Loucy (cell line): ENCODE results near the gene SORBS1.

ENCODE experiments used
- H2AFZ ChIP-seq: fragments of 200-600 bp; sonication (generic); 2 replicates; pipeline ENCODE4 v1.6.0; 2016; ENCODE audit warnings: antibody characterized with exemption, mild to moderate bottlenecking, low read length, moderate library complexity
- H3F3A ChIP-seq: fragments of 200-600 bp; 2 replicates; pipeline ENCODE4 v1.6.0; 2016; ENCODE audit warnings: antibody characterized with exemption, low read depth, mild to moderate bottlenecking
- H3K27me3 ChIP-seq: fragments of 200-600 bp; sonication (generic); 2 replicates; pipeline ENCODE4 v1.6.1; 2014; ENCODE audit warnings: low read length, mild to moderate bottlenecking; ENCODE audit not compliant: insufficient read depth, poor library complexity, severe bottlenecking
- H3K36me3 ChIP-seq: fragments of 200-600 bp; sonication (generic); 2 replicates; pipeline ENCODE4 v1.6.1; 2016; ENCODE audit warnings: low read length; ENCODE audit not compliant: insufficient read depth
- H3K4me1 ChIP-seq: fragments of 200-600 bp; sonication (generic); 2 replicates; pipeline ENCODE4 v1.5.1; 2014; ENCODE audit warnings: low read length, mild to moderate bottlenecking; ENCODE audit not compliant: insufficient read depth, poor library complexity, severe bottlenecking
- H3K4me2 ChIP-seq: fragments of 200-600 bp; sonication (generic); 2 replicates; pipeline ENCODE4 v1.6.0; 2014; ENCODE audit warnings: antibody characterized with exemption, low read length, low read depth, mild to moderate bottlenecking; ENCODE audit not compliant: poor library complexity, severe bottlenecking
- H3K4me3 ChIP-seq: fragments of 200-600 bp; sonication (generic); 2 replicates; pipeline ENCODE4 v1.5.1; 2014; ENCODE audit warnings: low read length, mild to moderate bottlenecking, mixed read lengths; ENCODE audit not compliant: poor library complexity, severe bottlenecking
- H3K79me2 ChIP-seq: fragments of 200-600 bp; sonication (generic); 2 replicates; pipeline ENCODE4 v1.6.1; 2014; ENCODE audit warnings: low read length; ENCODE audit not compliant: insufficient read depth
- H3K9ac ChIP-seq: fragments of 200-600 bp; sonication (generic); 2 replicates; pipeline ENCODE4 v1.6.0; 2014; ENCODE audit warnings: mild to moderate bottlenecking, low read depth, low read length, moderate library complexity; ENCODE audit not compliant: poor library complexity, severe bottlenecking
- H3K9me2 ChIP-seq: fragments of 200-600 bp; sonication (generic); replicated peaks from 2 replicates; pipeline ENCODE4 v1.6.1; 2016; ENCODE audit warnings: low read depth, low read length, mixed read lengths
- H3K9me3 ChIP-seq: fragments of 200-600 bp; sonication (generic); 2 replicates; pipeline ENCODE4 v1.6.1; 2014; ENCODE audit warnings: mild to moderate bottlenecking, antibody characterized with exemption, low read length, low read depth; ENCODE audit not compliant: insufficient read depth
- H4K20me1 ChIP-seq: fragments of 200-600 bp; sonication (generic); 2 replicates; pipeline ENCODE4 v1.6.0; 2014; ENCODE audit warnings: antibody characterized with exemption, low read length, mild to moderate bottlenecking; ENCODE audit not compliant: insufficient read depth, poor library complexity, severe bottlenecking
- EZH2phosphoT487 ChIP-seq: fragments of 200-600 bp; IDR thresholded peaks from 2 replicates; pipeline ENCODE4 v1.6.1; 2018; ENCODE audit warnings: antibody characterized with exemption, mild to moderate bottlenecking, moderate library complexity, borderline replicate concordance
- TF ChIP-seq, protein P1 (sequence below): fragments of 200-600 bp; sonication (generic); conservative IDR thresholded peaks from 2 replicates; pipeline ENCODE4 v1.5.1; 2014; ENCODE audit warnings: mild to moderate bottlenecking, antibody characterized with exemption, low read length

SORBS1 gene

GRCh38 chr10:95500097-95500496 is 61.1 kb downstream of the SORBS1 start:
- H3F3A ChIP-seq: no peaks in the 10 kb centered on the region
- no peak overlapping the region for H3K9ac ChIP-seq
- H3K4me3 ChIP-seq: no peak overlapping the region
- H3K4me2 ChIP-seq: no peak overlapping the region
- H3K36me3 ChIP-seq: no peaks in the 10 kb centered on the region
- H3K4me1 ChIP-seq: peaks cover 2% of the 10 kb centered on the region
- no peaks in the 10 kb centered on the region for H4K20me1 ChIP-seq
- no peaks in the 10 kb centered on the region for H3K9me2 ChIP-seq
- TF ChIP-seq, protein P1, sequence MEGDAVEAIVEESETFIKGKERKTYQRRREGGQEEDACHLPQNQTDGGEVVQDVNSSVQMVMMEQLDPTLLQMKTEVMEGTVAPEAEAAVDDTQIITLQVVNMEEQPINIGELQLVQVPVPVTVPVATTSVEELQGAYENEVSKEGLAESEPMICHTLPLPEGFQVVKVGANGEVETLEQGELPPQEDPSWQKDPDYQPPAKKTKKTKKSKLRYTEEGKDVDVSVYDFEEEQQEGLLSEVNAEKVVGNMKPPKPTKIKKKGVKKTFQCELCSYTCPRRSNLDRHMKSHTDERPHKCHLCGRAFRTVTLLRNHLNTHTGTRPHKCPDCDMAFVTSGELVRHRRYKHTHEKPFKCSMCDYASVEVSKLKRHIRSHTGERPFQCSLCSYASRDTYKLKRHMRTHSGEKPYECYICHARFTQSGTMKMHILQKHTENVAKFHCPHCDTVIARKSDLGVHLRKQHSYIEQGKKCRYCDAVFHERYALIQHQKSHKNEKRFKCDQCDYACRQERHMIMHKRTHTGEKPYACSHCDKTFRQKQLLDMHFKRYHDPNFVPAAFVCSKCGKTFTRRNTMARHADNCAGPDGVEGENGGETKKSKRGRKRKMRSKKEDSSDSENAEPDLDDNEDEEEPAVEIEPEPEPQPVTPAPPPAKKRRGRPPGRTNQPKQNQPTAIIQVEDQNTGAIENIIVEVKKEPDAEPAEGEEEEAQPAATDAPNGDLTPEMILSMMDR: no peak
- TF ChIP-seq EZH2phosphoT487: no peak
- H2AFZ ChIP-seq: no peak overlapping the region
- H3K79me2 ChIP-seq: no peaks in the 10 kb centered on the region
- no peaks in the 10 kb centered on the region for H3K9me3 ChIP-seq
- H3K27me3 ChIP-seq: no peaks in the 10 kb centered on the region

- H3K9me2 ChIP-seq: no peaks in the 10 kb centered on the region
- H3K4me1 ChIP-seq: peaks cover 2% of the 10 kb centered on the region
- H4K20me1 ChIP-seq: no peaks in the 10 kb centered on the region
- H3K36me3 ChIP-seq: no peaks in the 10 kb centered on the region
- no peak overlapping the region for H3K4me2 ChIP-seq
- H3K27me3 ChIP-seq: no peaks in the 10 kb centered on the region
- no peaks in the 10 kb centered on the region for H3F3A ChIP-seq
- no peak overlapping the region for H3K9ac ChIP-seq
- no peak overlapping the region for H3K4me3 ChIP-seq
- H3K79me2 ChIP-seq: no peaks in the 10 kb centered on the region
- H3K9me3 ChIP-seq: no peaks in the 10 kb centered on the region
- no peak overlapping the region for H2AFZ ChIP-seq
- no peak for TF ChIP-seq EZH2phosphoT487
These were observed 61.6 kb downstream of the SORBS1 start for GRCh38 chr10:95499482-95499989.

DNA sequence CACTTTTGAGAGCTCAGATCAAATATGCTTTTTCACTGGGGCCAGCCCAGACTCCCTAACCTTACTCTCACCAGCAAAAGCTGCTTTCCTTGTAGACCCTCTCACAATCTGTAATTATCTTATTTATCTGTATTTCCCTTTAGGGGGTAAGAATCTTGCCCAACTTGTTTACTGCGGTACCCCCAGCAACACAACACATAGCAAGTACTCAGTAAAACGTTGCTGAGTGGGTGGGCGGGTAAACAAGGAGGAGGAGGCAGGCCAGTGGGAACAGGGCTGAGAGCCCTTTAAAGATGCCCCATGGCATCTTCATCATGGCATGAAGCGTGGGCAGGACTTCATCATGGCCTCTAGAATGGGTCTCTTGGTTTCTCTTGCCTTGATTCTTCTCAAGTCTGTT is 64.2 kb downstream of the SORBS1 start:
- no peaks in the 10 kb centered on the region for H4K20me1 ChIP-seq
- H3K9me2 ChIP-seq: no peaks in the 10 kb centered on the region
- no peaks in the 10 kb centered on the region for H3F3A ChIP-seq
- H3K36me3 ChIP-seq: no peaks in the 10 kb centered on the region
- H3K27me3 ChIP-seq: no peaks in the 10 kb centered on the region
- H3K4me2 ChIP-seq: no peak overlapping the region
- H3K4me3 ChIP-seq: no peak overlapping the region
- peaks cover 2% of the 10 kb centered on the region for H3K4me1 ChIP-seq
- H3K79me2 ChIP-seq: no peaks in the 10 kb centered on the region
- H3K9ac ChIP-seq: no peak overlapping the region
- H3K9me3 ChIP-seq: no peaks in the 10 kb centered on the region
- TF ChIP-seq EZH2phosphoT487: no peak
- TF ChIP-seq, protein P1: no peak
- H2AFZ ChIP-seq: no peak overlapping the region

- H3K27me3 ChIP-seq: no peaks in the 10 kb centered on the region
These were observed 64.8 kb downstream of the SORBS1 start for GRCh38 chr10:95496246-95496911.

More at GRCh38 chr10:95496246-95496911, 64.8 kb downstream of the SORBS1 start:
- H3K4me1 ChIP-seq: peaks cover 2% of the 10 kb centered on the region
- no peak overlapping the region for H3K4me3 ChIP-seq
- H4K20me1 ChIP-seq: no peaks in the 10 kb centered on the region
- no peaks in the 10 kb centered on the region for H3F3A ChIP-seq
- H3K4me2 ChIP-seq: no peak overlapping the region
- no peak overlapping the region for H2AFZ ChIP-seq
- no peaks in the 10 kb centered on the region for H3K36me3 ChIP-seq
- H3K79me2 ChIP-seq: no peaks in the 10 kb centered on the region
- H3K9me3 ChIP-seq: no peaks in the 10 kb centered on the region
- TF ChIP-seq, protein P1: no peak
- TF ChIP-seq EZH2phosphoT487: no peak
- H3K9ac ChIP-seq: no peak overlapping the region
- H3K9me2 ChIP-seq: no peaks in the 10 kb centered on the region
